Activated CD8-positive, alpha-beta memory T cell treated with anti-CD3 and anti-CD28 coated beads for 4 hours (primary cell): ENCODE measurements around the gene LASP1NB.

Source experiments
- DNase-seq, 2 donors: peaks; one replicate each; pipeline ENCODE4 v3.0.0-alpha.2; 2020; ENCODE audit warnings: low read depth in 2 of 2

LASP1NB gene

GRCh38 chr17:38925263-38925995, at the start of gene LASP1NB:
TSS of gene LASP1NB (plus strand) at chr17:38925614.
- peak in 1 of 2 donors; percentile 14 for DNase-seq

GRCh38 chr17:38877130-38877851, 48.1 kb upstream of the LASP1NB start:
- no peak for DNase-seq

- no peak for DNase-seq
Measured at GRCh38 chr17:38879878-38880665, 45.3 kb upstream of the LASP1NB start.

- no peak for DNase-seq
Measured at GRCh38 chr17:38881600-38882191, 43.7 kb upstream of the LASP1NB start.

- no peak for DNase-seq
Measured at GRCh38 chr17:38882870-38883269, 42.5 kb upstream of the LASP1NB start.

GRCh38 chr17:38883592-38884526, 41.6 kb upstream of the LASP1NB start:
- DNase-seq, result no peak

- no peak for DNase-seq
Measured at GRCh38 chr17:38885044-38885727, 40.2 kb upstream of the LASP1NB start.

- DNase-seq, result no peak
Measured at GRCh38 chr17:38885728-38886642, 39.4 kb upstream of the LASP1NB start.

GRCh38 chr17:38886643-38887010, 38.8 kb upstream of the LASP1NB start:
- no peak for DNase-seq

GRCh38 chr17:38888842-38889241, 36.6 kb upstream of the LASP1NB start:
- DNase-seq, result no peak

GRCh38 chr17:38889745-38890409, 35.5 kb upstream of the LASP1NB start:
- DNase-seq, result no peak

- DNase-seq, result no peak
Measured at GRCh38 chr17:38890410-38890746, 35.0 kb upstream of the LASP1NB start.

GRCh38 chr17:38891441-38891840, 34.0 kb upstream of the LASP1NB start:
- no peak for DNase-seq

GRCh38 chr17:38892083-38892482, 33.3 kb upstream of the LASP1NB start:
- DNase-seq, result no peak

GRCh38 chr17:38892620-38893019, 32.8 kb upstream of the LASP1NB start:
- DNase-seq, result no peak

- DNase-seq, result no peak
Measured at GRCh38 chr17:38893113-38893512, 32.3 kb upstream of the LASP1NB start.

- DNase-seq, result no peak
Measured at GRCh38 chr17:38893607-38894006, 31.8 kb upstream of the LASP1NB start.

GRCh38 chr17:38894276-38894675, 31.1 kb upstream of the LASP1NB start:
- DNase-seq, result no peak
